ENCODE results near the gene SENP2. TPM values are rescaled to one million over a fixed set of nuclear protein-coding genes. Genes with fewer than 3 reads are reported as not detected.
A peak's percentile ranks its signal among the peaks of the same experiment; 100 is the strongest.
"Not testable (repeated sequence)": the region's sequence is repeated elsewhere in the genome, so short reads cannot be mapped to it uniquely, and the experiment has no call there.

Gene SENP2
- total and polyA plus RNA-seq, 2 experiments from 2014 or later = 29.2 to 80.3 TPM

DNA sequence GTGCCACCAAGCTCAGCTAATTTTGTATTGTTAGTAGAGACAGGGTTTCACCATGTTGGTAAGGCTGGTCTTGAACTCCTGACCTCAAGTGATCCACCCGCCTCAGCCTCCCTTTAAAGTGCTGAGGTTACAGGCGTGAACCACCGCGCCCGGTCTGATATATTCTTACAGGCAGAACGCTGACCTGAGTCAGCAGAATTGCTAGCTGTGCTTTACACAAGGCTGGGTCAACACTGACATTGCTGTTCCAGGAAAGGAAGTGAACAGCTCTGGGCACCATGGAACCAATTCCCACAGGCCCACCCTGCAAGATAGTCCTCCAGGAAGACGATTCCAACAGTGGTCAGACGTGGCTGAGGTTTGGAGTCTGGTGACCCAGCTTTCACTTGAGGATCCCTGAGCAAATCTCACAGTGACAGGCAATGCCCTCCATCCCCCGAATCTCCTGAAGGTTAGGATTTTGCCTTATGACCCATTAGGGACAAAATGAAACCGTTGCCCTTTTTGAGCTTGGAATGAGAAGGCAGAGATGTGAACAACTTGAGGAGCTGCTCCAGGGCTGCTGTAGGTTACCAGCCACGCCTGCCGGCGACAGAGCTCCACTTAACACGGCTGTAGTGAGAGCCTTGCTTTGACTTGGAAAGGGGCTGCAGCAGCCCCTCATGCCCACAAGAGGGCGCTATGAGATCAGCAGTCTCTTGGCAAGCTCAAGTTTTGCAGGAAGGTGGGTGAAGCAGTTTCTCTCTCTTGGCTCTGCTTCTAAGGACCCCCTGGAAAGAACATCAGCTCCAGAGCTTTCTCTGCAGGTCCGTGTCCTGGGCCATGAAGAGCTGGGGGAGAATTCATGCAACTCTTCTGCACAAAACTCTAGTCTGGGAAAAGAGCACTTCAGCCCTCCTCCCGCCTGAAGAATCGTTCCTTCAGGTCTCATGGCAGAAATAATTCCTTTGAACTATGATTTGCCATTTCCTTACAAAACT lies 74.1 kb downstream of the SENP2 start:
- Histone ChIP-seq H3F3A (replicated peaks; ENCODE audit: low read depth) (peaks cover 9% of the 10 kb centered on the region), H3K4me1 (ENCODE audit: insufficient read depth) (peaks cover 7% of the 10 kb centered on the region; the same call in 1 of the 2 replicates), H3K27me3 (ENCODE audit: insufficient read depth) (no peaks in the 10 kb centered on the region), H3K4me2 (no peak overlapping the region), H3K4me3 (no peak overlapping the region), H3K36me3 (ENCODE audit: insufficient read depth) (no peaks in the 10 kb centered on the region; the same call in 1 of the 2 replicates), H3K79me2 (replicated peaks; ENCODE audit: insufficient read depth) (no peaks in the 10 kb centered on the region), H3K27ac (ENCODE audit: low read depth) (peak overlapping the region; percentile 53; the same call in 1 of the 2 replicates), H2AFZ (no peak overlapping the region), H3K9me2 (ENCODE audit: insufficient read depth) (no peaks in the 10 kb centered on the region), H4K20me1 (replicated peaks; ENCODE audit: insufficient read depth) (no peaks in the 10 kb centered on the region; the same call in none of the 2 replicates)
- peaks cover 11% of the 10 kb centered on the region for H3K4me1 Mint-ChIP-seq
- H3K4me3 Mint-ChIP-seq = no peak overlapping the region
- no peak overlapping the region for H3K27ac Mint-ChIP-seq
- H3K27me3 Mint-ChIP-seq (ENCODE audit: insufficient read depth, low read depth, poor library complexity) = peaks cover 25% of the 10 kb centered on the region
- peak; percentile 91 for DNase-seq (ENCODE audit: low spot score)
- ATAC-seq = peak; percentile 91
- H3K9me3 Mint-ChIP-seq = 0 out of 3 replicates have a peak, but pooled peaks cover 3% of the 10 kb centered on the region
- TF ChIP-seq CTCF (conservative IDR thresholded peaks at IDR 0.05; ENCODE audit: low read depth in 2 of 2) (peak; percentile 99), POLR2AphosphoS5 (IDR thresholded peaks at IDR 0.05; ENCODE audit: low read depth) (peak; percentile 36; the same call in 1 of the 2 replicates), JUNB (IDR thresholded peaks at IDR 0.05; ENCODE audit: unreplicated experiment) (no peak)
- H3K36me3 Mint-ChIP-seq (ENCODE audit: low read depth) = peaks cover 39% of the 10 kb centered on the region

DNA sequence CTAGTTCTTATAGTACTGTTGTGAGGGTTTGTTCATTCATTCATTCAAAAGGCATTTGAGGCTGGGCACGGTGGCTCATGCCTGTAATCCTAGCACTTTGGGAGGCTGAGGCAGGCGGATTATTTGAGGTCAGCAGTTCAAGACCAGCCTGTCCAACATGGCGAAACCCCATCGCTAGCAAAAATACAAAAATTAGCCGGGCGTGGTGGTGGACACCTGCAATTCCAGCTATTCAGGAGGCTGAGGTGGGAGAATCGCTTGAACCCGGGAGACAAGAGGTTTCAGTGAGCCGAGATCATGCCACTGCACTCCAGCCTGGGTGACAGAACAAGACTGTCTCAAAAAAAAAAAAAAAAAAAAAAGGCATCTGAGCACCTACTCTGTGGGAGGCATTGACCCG lies 75.2 kb downstream of the SENP2 start:
- H3K27me3 ChIP-seq (ENCODE audit: insufficient read depth); H2AFZ ChIP-seq; H3K9me2 ChIP-seq (ENCODE audit: insufficient read depth); H3F3A ChIP-seq (replicated peaks; ENCODE audit: low read depth); H3K4me1 ChIP-seq (ENCODE audit: insufficient read depth); H3K36me3 ChIP-seq (ENCODE audit: insufficient read depth); H3K79me2 ChIP-seq (replicated peaks; ENCODE audit: insufficient read depth); H3K4me3 Mint-ChIP-seq; H3K4me2 ChIP-seq; ATAC-seq; H3K9me3 Mint-ChIP-seq; DNase-seq (ENCODE audit: low spot score); H3K4me3 ChIP-seq; H4K20me1 ChIP-seq (replicated peaks; ENCODE audit: insufficient read depth); H3K27ac Mint-ChIP-seq: not testable (repeated sequence)
- H3K27ac ChIP-seq (ENCODE audit: low read depth) = peak overlapping the region; percentile 53; the same call in 1 of the 2 replicates
- H3K27me3 Mint-ChIP-seq (ENCODE audit: insufficient read depth, low read depth, poor library complexity) = peaks cover 21% of the 10 kb centered on the region
- peaks cover 33% of the 10 kb centered on the region for H3K36me3 Mint-ChIP-seq (ENCODE audit: low read depth)
- peaks cover 11% of the 10 kb centered on the region for H3K4me1 Mint-ChIP-seq

DNA sequence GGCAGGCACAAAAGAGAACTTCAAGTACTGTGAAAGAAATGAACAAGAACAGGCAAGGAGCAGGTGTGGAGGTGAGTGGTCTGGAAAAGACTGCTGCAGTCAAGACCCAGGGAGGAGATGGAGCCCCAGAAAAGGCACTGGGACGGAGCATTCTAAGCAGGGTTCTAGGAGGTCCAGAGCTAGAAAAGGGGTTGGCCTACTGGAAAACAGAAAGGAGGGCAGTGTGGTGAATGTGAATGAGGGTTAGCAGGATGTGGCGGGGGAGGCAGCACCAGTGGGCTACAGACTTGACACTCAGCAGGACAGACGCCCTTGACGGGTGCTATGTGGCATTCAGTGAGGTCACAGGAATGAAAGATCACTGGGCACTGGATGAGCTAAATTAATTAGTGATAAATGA lies 75.7 kb downstream of the SENP2 start:
- Histone ChIP-seq H3K27ac (ENCODE audit: low read depth) (no peak overlapping the region), H3K4me2 (no peak overlapping the region), H3K4me1 (ENCODE audit: insufficient read depth) (peaks cover 7% of the 10 kb centered on the region; the same call in 1 of the 2 replicates), H3K4me3 (no peak overlapping the region), H2AFZ (no peak overlapping the region), H3K79me2 (replicated peaks; ENCODE audit: insufficient read depth) (no peaks in the 10 kb centered on the region), H4K20me1 (replicated peaks; ENCODE audit: insufficient read depth) (no peaks in the 10 kb centered on the region; the same call in none of the 2 replicates), H3F3A (replicated peaks; ENCODE audit: low read depth) (peaks cover 9% of the 10 kb centered on the region), H3K36me3 (ENCODE audit: insufficient read depth) (no peaks in the 10 kb centered on the region), H3K9me2 (ENCODE audit: insufficient read depth) (no peaks in the 10 kb centered on the region), H3K27me3 (ENCODE audit: insufficient read depth) (no peaks in the 10 kb centered on the region)
- Mint-ChIP-seq H3K27ac (no peak overlapping the region), H3K4me3 (no peak overlapping the region), H3K9me3 (0 out of 3 replicates have a peak, but pooled peaks cover 3% of the 10 kb centered on the region), H3K36me3 (ENCODE audit: low read depth) (peaks cover 30% of the 10 kb centered on the region), H3K27me3 (ENCODE audit: insufficient read depth, low read depth, poor library complexity) (peaks cover 18% of the 10 kb centered on the region), H3K4me1 (peaks cover 11% of the 10 kb centered on the region)
- no peak for DNase-seq (ENCODE audit: low spot score)
- ATAC-seq = no peak
- TF ChIP-seq EZH2 (IDR thresholded peaks at IDR 0.05; ENCODE audit: low read depth, unreplicated experiment) = no peak
- no peak for TF ChIP-seq CTCF (conservative IDR thresholded peaks at IDR 0.05; ENCODE audit: low read depth in 2 of 2)
- no peak for TF ChIP-seq STAT1 (IDR thresholded peaks at IDR 0.05; ENCODE audit: unreplicated experiment)

All from GM23338 (cell line).